ENCODE data around the gene TOMM70.

The TOMM70 gene

DNA sequence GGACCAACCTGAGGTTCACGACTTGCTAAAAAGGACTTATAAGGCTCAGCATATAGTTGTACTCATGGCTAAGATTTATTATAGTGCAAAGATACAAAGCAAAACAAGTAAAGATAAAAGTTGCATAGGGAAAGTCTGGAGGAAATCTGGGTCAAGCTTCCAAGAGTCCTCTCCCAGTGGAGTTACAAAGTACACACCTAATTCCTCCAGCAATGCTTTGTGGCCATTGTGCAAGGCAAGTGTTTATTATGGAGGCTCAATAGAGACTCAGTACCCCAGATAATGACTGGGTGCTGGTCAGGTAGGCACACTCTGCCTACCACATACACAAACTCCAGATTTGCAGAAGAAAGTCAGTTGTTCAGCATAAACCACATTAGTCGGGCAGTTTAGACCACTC is 23.4 kb upstream of the TOMM70 start:
- in situ Hi-C loops (cut with MboI; ENCODE audit: low sequenced_read_pairs, unreplicated experiment): no loop called here
- TF ChIP-seq, protein P1, sequence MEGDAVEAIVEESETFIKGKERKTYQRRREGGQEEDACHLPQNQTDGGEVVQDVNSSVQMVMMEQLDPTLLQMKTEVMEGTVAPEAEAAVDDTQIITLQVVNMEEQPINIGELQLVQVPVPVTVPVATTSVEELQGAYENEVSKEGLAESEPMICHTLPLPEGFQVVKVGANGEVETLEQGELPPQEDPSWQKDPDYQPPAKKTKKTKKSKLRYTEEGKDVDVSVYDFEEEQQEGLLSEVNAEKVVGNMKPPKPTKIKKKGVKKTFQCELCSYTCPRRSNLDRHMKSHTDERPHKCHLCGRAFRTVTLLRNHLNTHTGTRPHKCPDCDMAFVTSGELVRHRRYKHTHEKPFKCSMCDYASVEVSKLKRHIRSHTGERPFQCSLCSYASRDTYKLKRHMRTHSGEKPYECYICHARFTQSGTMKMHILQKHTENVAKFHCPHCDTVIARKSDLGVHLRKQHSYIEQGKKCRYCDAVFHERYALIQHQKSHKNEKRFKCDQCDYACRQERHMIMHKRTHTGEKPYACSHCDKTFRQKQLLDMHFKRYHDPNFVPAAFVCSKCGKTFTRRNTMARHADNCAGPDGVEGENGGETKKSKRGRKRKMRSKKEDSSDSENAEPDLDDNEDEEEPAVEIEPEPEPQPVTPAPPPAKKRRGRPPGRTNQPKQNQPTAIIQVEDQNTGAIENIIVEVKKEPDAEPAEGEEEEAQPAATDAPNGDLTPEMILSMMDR (IDR thresholded peaks at IDR 0.05; ENCODE audit: borderline replicate concordance, control extremely low read depth, extremely low read depth, insufficient read depth, missing control alignments): no peak
- no peak for DNase-seq (ENCODE audit: low spot score)

DNA sequence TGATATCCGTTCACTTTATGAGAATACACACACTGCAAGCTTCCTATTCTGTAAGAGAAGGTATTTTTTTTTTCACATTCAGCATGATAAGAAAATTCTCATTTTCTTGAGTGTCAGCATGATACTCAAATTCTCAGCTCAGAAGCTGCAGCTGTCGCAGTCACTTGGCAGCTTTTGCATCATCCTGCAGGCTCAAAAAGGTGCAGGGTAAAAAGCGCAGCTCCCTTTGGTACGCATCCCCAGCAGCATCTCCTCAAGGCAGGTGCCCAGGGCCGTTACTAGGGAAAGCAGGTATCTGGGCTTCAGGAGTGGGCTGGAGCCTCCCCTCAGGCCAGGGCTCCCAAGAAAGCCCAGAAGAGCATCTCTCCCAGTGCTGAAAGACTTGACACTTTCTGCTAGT is 22.7 kb upstream of the TOMM70 start:
- in situ Hi-C loops (cut with MboI; ENCODE audit: low sequenced_read_pairs, unreplicated experiment): no loop called here
- DNase-seq (ENCODE audit: low spot score): no peak
- TF ChIP-seq, protein P1 (IDR thresholded peaks at IDR 0.05; ENCODE audit: borderline replicate concordance, control extremely low read depth, extremely low read depth, insufficient read depth, missing control alignments): no peak

DNA sequence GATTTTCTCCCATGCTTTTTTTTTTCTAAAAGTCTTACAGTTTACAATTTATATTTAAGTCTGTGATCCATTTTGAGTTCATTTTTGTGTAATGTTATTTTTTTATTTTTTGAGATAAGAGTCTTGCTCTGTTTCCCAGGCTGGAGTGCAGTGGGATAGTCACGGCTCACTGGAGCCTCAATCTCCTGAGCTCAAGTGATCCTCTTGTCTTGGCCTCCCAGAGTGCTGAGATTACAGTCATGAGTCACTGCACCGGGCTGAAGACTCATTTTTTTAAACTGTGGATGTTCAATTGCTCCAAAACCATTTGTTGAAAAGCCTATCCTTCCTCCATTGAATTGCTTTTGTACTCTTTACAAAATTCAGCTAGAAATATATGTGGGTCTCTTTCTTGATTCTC is 20.0 kb upstream of the TOMM70 start:
- in situ Hi-C loops (cut with MboI; ENCODE audit: low sequenced_read_pairs, unreplicated experiment): no loop called here
- TF ChIP-seq, protein P1 (IDR thresholded peaks at IDR 0.05; ENCODE audit: borderline replicate concordance, control extremely low read depth, extremely low read depth, insufficient read depth, missing control alignments): no peak
- no peak for DNase-seq (ENCODE audit: low spot score)

DNA sequence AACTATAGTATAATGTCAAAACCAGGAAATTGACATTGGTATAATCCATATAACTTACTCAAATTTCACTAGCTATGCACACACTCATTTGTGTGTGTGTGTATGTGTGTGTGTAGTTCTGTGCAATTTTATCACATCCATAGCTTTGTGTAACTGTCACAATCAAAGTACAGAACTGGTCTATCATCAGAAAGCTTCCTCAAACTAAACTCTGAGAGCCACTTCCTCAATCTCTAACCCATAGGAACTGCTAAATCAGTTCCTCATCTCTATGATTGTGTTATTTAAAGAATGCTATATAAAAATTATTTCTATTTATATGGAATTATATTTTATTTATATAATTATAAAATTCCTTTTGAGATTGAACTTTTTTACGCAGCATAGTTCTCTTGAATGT is 18.5 kb upstream of the TOMM70 start:
- DNase-seq (ENCODE audit: low spot score): no peak
- TF ChIP-seq, protein P1 (IDR thresholded peaks at IDR 0.05; ENCODE audit: borderline replicate concordance, control extremely low read depth, extremely low read depth, insufficient read depth, missing control alignments): no peak
- in situ Hi-C loops (cut with MboI; ENCODE audit: low sequenced_read_pairs, unreplicated experiment): no loop called here

DNA sequence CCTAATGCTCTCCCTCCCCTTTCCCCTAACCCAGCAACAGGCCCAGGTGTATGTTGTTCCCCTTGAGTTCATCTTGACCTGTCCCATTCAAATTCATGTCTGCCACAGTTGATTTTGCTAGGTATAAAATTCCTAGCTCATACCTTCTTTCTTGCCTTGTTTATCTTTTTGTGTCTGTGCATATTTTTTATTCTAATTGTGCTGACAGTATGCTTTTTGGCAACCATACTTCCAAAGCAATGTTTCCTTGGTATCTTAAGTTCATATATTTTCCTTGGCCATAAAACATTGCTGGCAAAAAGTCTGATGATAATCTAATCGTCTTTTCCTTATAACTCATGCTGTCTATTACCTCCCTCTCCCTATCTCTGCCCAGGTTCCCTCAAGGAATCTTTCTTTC is 16.0 kb upstream of the TOMM70 start:
- in situ Hi-C loops (cut with MboI; ENCODE audit: low sequenced_read_pairs, unreplicated experiment): no loop called here
- no peak for DNase-seq (ENCODE audit: low spot score)
- TF ChIP-seq, protein P1 (IDR thresholded peaks at IDR 0.05; ENCODE audit: borderline replicate concordance, control extremely low read depth, extremely low read depth, insufficient read depth, missing control alignments): no peak

GRCh38 chr3:100416176-100416575 is 15.3 kb upstream of the TOMM70 start:
- no peak for DNase-seq (ENCODE audit: low spot score)
- TF ChIP-seq, protein P1 (IDR thresholded peaks at IDR 0.05; ENCODE audit: borderline replicate concordance, control extremely low read depth, extremely low read depth, insufficient read depth, missing control alignments): no peak
- in situ Hi-C loops (cut with MboI; ENCODE audit: low sequenced_read_pairs, unreplicated experiment): no loop called here

- DNase-seq (ENCODE audit: low spot score): no peak
- TF ChIP-seq, protein P1 (IDR thresholded peaks at IDR 0.05; ENCODE audit: borderline replicate concordance, control extremely low read depth, extremely low read depth, insufficient read depth, missing control alignments): no peak
- in situ Hi-C loops (cut with MboI; ENCODE audit: low sequenced_read_pairs, unreplicated experiment): no loop called here
These were observed 12.7 kb upstream of the TOMM70 start for GRCh38 chr3:100413613-100414012.

All from GM13976 (cell line).